GM21723 (cell line): ENCODE measurements around the gene LCE7A.

Experiments used
- ATAC-seq: cut with Tn5 transposase; IDR thresholded peaks from one replicate; pipeline ENCODE4 v1.9.1; 2021; ENCODE audit warnings: mild to moderate bottlenecking, moderate library complexity; ENCODE audit not compliant: unreplicated experiment

Gene LCE7A

GRCh38 chr1:152879559-152880198, 19.9 kb downstream of the LCE7A start:
- no peak for ATAC-seq

GRCh38 chr1:152880316-152880715, 20.5 kb downstream of the LCE7A start:
- ATAC-seq = no peak

DNA sequence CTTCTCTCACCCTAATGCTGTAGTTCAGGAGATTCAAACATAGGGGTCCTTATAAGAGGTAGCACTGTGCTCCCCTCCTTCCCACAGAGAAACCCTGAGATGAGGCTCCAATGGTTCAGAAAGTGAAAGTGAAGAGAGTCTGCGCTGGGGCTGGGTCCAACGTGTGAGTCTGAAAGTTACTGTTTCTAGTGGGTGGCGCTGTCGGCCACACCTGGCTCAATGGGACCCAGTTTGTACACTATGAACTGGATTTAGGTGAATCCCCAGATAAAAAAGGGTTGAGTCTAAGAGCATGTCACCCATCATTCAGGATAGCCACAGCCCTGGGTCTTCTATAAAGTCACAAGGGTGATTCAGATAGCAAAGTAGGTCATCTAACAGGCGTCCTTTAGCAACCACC, 21.1 kb downstream of the LCE7A start:
- ATAC-seq = no peak

DNA sequence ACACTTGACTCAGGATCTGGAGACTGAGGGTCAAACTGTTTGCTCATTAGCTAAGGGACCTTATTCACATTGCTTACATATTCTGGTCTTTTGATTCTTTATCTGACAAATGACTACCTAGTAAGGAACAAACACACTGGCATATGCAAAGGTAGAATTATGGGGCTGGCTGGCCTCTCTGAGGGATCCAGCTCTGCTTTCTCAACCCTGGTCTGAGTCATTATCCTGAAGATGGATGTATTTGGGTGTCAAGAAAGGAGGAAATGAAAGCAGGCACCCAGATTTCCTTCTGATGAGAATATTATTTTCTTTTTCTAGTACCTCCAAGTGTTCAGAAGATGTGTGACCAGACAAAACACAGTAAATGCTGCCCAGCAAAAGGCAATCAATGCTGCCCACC, 24.3 kb downstream of the LCE7A start:
- ATAC-seq = no peak

DNA sequence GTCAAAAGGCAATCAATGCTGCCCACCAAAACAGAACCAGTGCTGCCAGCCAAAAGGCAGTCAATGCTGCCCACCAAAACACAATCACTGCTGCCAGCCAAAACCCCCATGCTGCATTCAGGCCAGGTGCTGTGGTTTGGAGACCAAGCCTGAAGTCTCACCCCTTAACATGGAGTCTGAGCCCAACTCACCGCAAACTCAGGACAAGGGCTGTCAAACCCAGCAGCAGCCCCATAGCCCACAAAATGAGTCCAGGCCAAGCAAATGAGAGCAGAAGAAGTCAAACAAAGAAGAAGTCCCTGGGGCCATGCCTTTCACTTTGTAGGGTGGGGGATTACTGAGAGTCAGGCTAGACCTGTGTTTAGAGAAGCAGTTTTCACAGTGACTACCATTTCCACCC, 24.7 kb downstream of the LCE7A start:
- no peak for ATAC-seq

- no peak for ATAC-seq
Observed at GRCh38 chr1:152884966-152885624, 25.3 kb downstream of the LCE7A start.

DNA sequence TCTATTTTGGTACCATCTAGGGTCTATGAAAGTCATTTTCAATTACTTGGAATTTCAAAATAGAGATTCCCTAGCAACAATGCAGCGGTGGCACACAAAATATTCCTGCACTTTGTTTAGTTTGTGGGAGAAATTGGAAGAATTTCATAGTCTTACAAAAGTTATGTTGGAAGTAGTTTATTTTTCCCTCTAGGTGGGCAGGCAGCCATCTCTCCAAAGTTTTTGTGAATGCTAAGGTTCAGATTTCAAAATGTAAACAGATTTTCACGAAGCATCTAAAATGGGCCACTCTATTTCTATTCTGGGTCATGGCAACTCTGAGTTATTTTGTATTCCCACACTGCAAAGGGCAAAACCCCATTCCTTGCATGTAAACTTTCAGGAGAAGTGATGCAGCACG, 26.3 kb downstream of the LCE7A start:
- no peak for ATAC-seq

- no peak for ATAC-seq
Observed at GRCh38 chr1:152886758-152887409, 27.1 kb downstream of the LCE7A start.

DNA sequence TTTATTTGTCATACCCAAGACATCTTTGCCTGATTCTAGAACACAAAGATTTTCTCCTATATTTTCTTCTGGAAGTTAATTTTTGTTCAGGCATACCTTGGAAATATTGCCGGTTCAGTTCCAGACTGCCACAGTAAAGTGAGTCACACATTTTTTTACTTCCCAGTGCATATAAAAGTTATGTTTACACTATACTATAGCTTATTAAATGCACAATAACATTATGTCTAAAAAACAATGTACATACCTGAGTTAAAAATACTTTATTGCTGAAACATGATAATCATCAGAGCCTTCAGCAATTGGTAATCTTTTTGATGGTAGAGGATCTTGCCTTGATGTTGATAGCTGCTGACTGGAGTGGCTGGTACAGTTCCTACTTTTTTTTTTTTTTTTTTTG, 28.3 kb downstream of the LCE7A start:
- ATAC-seq = no peak

- no peak for ATAC-seq
Observed at GRCh38 chr1:152899027-152899426, 39.2 kb downstream of the LCE7A start.

DNA sequence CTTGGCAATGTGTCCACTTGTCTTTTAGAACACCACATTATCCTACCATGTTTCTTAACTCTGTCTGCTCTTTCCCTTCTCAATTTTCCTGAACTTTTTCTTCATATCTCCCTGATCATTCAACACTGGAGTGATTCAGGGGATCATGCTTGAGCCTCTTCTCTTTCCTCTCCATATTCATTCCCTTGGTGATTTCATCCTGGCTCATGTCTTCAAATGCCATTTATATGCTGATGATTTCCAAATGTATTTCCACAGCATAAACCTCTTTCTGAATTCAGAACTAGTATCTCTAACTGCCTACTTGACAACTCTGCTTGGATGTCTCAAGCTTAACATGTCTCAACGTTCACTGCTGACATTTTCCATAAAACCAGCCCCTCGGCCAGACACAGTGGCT, 40.1 kb downstream of the LCE7A start:
- ATAC-seq = no peak

DNA sequence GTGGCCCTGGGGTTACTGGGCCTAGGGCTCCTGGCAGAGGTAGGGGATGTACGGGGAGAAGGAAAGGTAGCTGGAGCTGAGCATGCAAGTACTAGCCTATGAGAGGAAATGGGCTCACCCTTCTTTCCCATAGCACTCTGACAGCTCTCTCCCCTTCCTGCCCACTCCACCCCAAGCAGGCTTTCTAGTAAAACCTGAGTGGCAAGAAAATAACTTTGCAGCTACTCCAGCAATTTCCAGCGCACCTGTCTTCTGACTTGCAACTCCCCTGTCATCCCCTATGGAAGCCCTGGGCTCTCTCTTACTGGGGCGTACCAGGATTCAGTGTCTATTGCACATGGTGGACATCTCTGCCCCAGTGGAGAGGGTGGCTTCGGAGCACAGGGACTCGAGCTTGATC, 41.8 kb downstream of the LCE7A start:
- ATAC-seq = no peak

DNA sequence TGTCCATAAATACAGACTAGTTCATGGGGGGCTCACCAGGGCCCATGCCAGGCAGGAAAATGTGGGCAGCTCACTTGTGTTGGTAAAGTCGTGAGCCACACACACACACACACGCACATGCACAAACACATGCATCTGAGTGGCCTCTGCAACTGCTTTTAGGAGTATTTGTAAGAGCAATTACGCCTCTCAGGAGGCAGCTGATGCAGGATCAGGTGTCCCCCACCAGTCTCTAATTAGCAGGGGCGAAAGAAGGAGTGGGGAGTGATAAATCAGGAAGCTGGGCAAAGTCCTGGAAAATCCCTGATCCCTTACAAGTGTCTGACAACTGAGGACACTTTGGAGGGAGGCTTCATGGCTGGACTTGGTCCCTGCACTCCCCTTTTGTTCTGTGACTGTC, 42.8 kb downstream of the LCE7A start:
- ATAC-seq = no peak

DNA sequence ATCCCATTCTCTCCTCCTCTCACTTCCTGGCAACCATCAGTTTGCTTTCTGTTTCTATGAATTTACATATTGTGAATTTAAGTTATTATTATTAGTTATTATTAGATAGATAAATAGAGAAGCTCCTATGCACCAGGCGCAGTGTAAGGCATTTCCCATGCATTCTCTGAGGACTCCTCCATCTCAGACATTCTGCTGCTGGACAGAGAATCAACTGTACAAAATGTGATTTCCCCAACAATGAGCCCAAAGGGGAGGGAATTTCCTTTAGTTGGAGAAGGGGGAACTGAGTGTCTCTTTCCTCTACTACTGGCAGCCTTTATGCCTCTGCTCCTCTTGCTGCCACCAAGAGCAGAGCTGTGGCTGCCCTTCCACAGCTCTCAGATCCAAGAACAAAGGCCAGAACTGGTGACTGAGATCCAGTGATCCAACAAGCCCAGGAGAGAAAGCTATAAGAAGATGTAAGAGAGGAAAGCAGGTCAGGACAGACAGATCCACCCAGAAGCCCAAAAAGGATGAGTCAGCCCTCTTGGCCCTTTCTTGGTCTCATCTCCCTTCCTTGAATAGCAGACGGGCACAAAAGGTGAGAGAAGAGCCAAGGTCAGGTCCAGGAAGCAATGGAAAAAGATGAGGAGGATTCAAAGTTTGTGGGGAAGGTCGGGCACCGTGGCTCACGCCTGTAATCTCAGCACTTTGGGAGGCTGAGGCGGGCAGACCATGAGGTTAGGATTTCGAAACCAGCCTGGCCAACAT, 45.1 kb downstream of the LCE7A start:
- no peak for ATAC-seq

DNA sequence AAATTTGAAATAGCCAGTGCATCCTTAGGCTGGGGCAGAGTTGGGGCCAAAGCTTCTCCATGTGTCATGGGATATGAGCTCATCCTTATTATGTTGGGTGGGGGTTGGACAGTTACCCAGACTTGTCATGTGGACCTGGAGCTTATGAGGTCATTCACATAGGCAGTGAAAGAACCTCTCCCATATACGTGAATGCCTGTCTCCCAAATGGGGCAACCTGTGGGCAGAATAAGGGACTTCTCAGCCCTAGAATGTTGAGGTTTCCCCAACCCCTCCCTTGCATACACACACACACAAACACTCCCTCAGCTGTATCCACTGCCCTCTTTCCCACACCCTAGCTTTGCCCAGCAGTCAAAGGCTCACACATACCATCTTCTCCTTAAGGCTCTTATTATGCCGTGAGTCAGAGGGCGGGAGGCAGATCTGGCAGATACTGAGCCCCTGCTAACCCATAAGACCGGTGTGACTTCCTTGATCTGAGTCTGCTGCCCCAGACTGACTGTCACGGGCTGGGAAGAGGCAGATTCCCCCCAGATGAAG, 46.3 kb downstream of the LCE7A start:
- no peak for ATAC-seq

- ATAC-seq = no peak
Observed at GRCh38 chr1:152907686-152908601, 48.1 kb downstream of the LCE7A start, which contains the start of gene IVL. Gene IVL, plus strand, starts transcription at chr1:152908546. Its CDS starts 1,252 bp downstream, at chr1:152909798.

GRCh38 chr1:152909206-152909605, 49.4 kb downstream of the LCE7A start:
- no peak for ATAC-seq
